HepG2 (cell line): ENCODE measurements around the gene COL2A1. TPM values are rescaled to one million over a fixed set of nuclear protein-coding genes. Genes with fewer than 3 reads are reported as not detected.

ENCODE experiments used
- BHLHE40 ChIP-seq: IDR thresholded peaks from 2 replicates; pipeline ENCODE4 v1.6.1; 2011; ENCODE audit warnings: low read length, improper control_type of control experiment
- ELF1 ChIP-seq: sonication (generic); formaldehyde crosslinking; IDR thresholded peaks from 2 replicates; pipeline ENCODE4 v1.4.0; 2020; ENCODE audit warnings: missing genetic modification reagents
- HNRNPK ChIP-seq: fragments of 200-400 bp; formaldehyde crosslinking; IDR thresholded peaks from 2 replicates; pipeline ENCODE4 v1.6.1; 2018; ENCODE audit warnings: low read length, low read depth, moderate library complexity, mild to moderate bottlenecking; ENCODE audit not compliant: poor library complexity, severe bottlenecking
- MAF1 ChIP-seq: sonication (generic); formaldehyde crosslinking; IDR thresholded peaks from 2 replicates; pipeline ENCODE4 v1.5.0; 2020; ENCODE audit warnings: missing genetic modification reagents, borderline replicate concordance
- MAX ChIP-seq: IDR thresholded peaks from 2 replicates; pipeline ENCODE4 v1.6.1; 2012; ENCODE audit warnings: inconsistent platforms
- SAP130 ChIP-seq: IDR thresholded peaks from 2 replicates; pipeline ENCODE4 v1.6.1; 2016; ENCODE audit warnings: low read depth
- XBP1 ChIP-seq: sonication (generic); formaldehyde crosslinking; IDR thresholded peaks from 2 replicates; pipeline ENCODE4 v1.5.0; 2020; ENCODE audit warnings: missing genetic modification reagents
- ZMAT5 ChIP-seq: sonication (generic); formaldehyde crosslinking; IDR thresholded peaks from 2 replicates; pipeline ENCODE4 v1.5.0; 2020; ENCODE audit warnings: mild to moderate bottlenecking, low read depth, missing genetic modification reagents, borderline replicate concordance
- ZNF274 ChIP-seq: sonication (generic); formaldehyde crosslinking; IDR thresholded peaks from 2 replicates; pipeline ENCODE4 v1.5.1; 2020; ENCODE audit warnings: mild to moderate bottlenecking, missing genetic modification reagents
- ZNF292 ChIP-seq: sonication (generic); formaldehyde crosslinking; IDR thresholded peaks from 2 replicates; pipeline ENCODE4 v1.8.1; 2022; ENCODE audit warnings: mild to moderate bottlenecking, low read depth, missing genetic modification reagents, borderline replicate concordance
- ZNF839 ChIP-seq: sonication (generic); formaldehyde crosslinking; IDR thresholded peaks from 2 replicates; pipeline ENCODE4 v1.4.0; 2020; ENCODE audit warnings: missing genetic modification reagents, mild to moderate bottlenecking, borderline replicate concordance
- polyA plus RNA-seq, 8 experiments: library from polyadenylated mRNA; depleted of rRNA in 3 of 8; stranded (reverse) in 7 of 8; unstranded in 1 of 8; fragments of >200 nt; fragmentation: Illumina TruSeq in 4 of 8; extraction: Trizol in 4 of 8; gene quantifications; 2 replicates each; pipeline versions ENCODE4 v1.2.1 to v1.2.3, GENCODE V29; 2011 to 2016; ENCODE audit warnings: low read depth in 4 of 8, missing spikeins in 1 of 8, mixed read lengths in 1 of 8; ENCODE audit not compliant: insufficient read depth in 1 of 8
- total RNA-seq, 5 experiments: library from RNA; depleted of rRNA; stranded (reverse); fragments of >200 nt; fragmentation: Illumina TruSeq; extraction: Trizol; gene quantifications; 2 replicates each; pipeline ENCODE4 v1.2.3, GENCODE V29; 2016; ENCODE audit warnings: low read depth in 1 of 5
- TF ChIP-seq, protein P1 (sequence below): IDR thresholded peaks from 2 replicates; pipeline ENCODE4 v1.4.0; 2020; ENCODE audit warnings: mild to moderate bottlenecking, missing genetic modification reagents
- TF ChIP-seq, protein P2 (sequence below): sonication (generic); formaldehyde crosslinking; IDR thresholded peaks from 2 replicates; pipeline ENCODE4 v1.4.0; 2020; ENCODE audit warnings: mild to moderate bottlenecking, low read depth, missing genetic modification reagents
- TF ChIP-seq, protein P3 (sequence below): sonication (generic); formaldehyde crosslinking; IDR thresholded peaks from 2 replicates; pipeline ENCODE4 v1.5.0; 2020; ENCODE audit warnings: mild to moderate bottlenecking, missing genetic modification reagents, borderline replicate concordance

The COL2A1 gene
- total and polyA plus RNA-seq, 2 of the 13 experiments (the other 11 are each of a cell fraction or from before 2014, with no cell fraction given): 7.4 to 38.3 TPM

GRCh38 chr12:48034835-48035805 lies 30.8 kb upstream of the COL2A1 start (continued):
- TF ChIP-seq, protein P1, sequence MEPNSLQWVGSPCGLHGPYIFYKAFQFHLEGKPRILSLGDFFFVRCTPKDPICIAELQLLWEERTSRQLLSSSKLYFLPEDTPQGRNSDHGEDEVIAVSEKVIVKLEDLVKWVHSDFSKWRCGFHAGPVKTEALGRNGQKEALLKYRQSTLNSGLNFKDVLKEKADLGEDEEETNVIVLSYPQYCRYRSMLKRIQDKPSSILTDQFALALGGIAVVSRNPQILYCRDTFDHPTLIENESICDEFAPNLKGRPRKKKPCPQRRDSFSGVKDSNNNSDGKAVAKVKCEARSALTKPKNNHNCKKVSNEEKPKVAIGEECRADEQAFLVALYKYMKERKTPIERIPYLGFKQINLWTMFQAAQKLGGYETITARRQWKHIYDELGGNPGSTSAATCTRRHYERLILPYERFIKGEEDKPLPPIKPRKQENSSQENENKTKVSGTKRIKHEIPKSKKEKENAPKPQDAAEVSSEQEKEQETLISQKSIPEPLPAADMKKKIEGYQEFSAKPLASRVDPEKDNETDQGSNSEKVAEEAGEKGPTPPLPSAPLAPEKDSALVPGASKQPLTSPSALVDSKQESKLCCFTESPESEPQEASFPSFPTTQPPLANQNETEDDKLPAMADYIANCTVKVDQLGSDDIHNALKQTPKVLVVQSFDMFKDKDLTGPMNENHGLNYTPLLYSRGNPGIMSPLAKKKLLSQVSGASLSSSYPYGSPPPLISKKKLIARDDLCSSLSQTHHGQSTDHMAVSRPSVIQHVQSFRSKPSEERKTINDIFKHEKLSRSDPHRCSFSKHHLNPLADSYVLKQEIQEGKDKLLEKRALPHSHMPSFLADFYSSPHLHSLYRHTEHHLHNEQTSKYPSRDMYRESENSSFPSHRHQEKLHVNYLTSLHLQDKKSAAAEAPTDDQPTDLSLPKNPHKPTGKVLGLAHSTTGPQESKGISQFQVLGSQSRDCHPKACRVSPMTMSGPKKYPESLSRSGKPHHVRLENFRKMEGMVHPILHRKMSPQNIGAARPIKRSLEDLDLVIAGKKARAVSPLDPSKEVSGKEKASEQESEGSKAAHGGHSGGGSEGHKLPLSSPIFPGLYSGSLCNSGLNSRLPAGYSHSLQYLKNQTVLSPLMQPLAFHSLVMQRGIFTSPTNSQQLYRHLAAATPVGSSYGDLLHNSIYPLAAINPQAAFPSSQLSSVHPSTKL (CRISPR knock-in tag): no peak
- TF ChIP-seq ZNF274 (CRISPR knock-in tag) (no peak), XBP1 (CRISPR knock-in tag) (no peak), ZNF292 (peak; percentile 61; the same call in 1 of the 2 replicates), SAP130 (CRISPR knock-in tag) (peak; percentile 20; the same call in 1 of the 2 replicates), MAX (peak; percentile 78), ZNF839 (CRISPR knock-in tag) (no peak), BHLHE40 (0 out of 2 replicates have a peak, but pooled peaks have one; percentile 36), MAF1 (CRISPR knock-in tag) (no peak), ZMAT5 (CRISPR knock-in tag) (no peak), ELF1 (CRISPR knock-in tag) (no peak), HNRNPK (no peak)
- TF ChIP-seq, protein P2, sequence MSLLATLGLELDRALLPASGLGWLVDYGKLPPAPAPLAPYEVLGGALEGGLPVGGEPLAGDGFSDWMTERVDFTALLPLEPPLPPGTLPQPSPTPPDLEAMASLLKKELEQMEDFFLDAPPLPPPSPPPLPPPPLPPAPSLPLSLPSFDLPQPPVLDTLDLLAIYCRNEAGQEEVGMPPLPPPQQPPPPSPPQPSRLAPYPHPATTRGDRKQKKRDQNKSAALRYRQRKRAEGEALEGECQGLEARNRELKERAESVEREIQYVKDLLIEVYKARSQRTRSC (CRISPR knock-in tag): no peak
- TF ChIP-seq, protein P3, sequence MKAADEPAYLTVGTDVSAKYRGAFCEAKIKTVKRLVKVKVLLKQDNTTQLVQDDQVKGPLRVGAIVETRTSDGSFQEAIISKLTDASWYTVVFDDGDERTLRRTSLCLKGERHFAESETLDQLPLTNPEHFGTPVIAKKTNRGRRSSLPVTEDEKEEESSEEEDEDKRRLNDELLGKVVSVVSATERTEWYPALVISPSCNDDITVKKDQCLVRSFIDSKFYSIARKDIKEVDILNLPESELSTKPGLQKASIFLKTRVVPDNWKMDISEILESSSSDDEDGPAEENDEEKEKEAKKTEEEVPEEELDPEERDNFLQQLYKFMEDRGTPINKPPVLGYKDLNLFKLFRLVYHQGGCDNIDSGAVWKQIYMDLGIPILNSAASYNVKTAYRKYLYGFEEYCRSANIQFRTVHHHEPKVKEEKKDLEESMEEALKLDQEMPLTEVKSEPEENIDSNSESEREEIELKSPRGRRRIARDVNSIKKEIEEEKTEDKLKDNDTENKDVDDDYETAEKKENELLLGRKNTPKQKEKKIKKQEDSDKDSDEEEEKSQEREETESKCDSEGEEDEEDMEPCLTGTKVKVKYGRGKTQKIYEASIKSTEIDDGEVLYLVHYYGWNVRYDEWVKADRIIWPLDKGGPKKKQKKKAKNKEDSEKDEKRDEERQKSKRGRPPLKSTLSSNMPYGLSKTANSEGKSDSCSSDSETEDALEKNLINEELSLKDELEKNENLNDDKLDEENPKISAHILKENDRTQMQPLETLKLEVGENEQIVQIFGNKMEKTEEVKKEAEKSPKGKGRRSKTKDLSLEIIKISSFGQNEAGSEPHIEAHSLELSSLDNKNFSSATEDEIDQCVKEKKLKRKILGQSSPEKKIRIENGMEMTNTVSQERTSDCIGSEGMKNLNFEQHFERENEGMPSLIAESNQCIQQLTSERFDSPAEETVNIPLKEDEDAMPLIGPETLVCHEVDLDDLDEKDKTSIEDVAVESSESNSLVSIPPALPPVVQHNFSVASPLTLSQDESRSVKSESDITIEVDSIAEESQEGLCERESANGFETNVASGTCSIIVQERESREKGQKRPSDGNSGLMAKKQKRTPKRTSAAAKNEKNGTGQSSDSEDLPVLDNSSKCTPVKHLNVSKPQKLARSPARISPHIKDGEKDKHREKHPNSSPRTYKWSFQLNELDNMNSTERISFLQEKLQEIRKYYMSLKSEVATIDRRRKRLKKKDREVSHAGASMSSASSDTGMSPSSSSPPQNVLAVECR (CRISPR knock-in tag): no peak
- TF ChIP-seq, all 625 proteins: peak for 10
